HepG2 (cell line): Measurements from ENCODE around the gene USP34. TPM values are rescaled to one million over a fixed set of nuclear protein-coding genes. Genes with fewer than 3 reads are reported as not detected.

Source experiments
- ATF7 ChIP-seq, 2 experiments: fragments of 450-650 bp in 1 of 2; sonication (generic) in 1 of 2; formaldehyde crosslinking in 1 of 2; IDR thresholded peaks; 2 replicates each; pipeline versions ENCODE4 v1.4.0 to v1.6.1; 2016 to 2020; ENCODE audit warnings: antibody characterized with exemption in 1 of 2, mild to moderate bottlenecking in 1 of 2, missing genetic modification reagents in 1 of 2
- CCDC6 ChIP-seq: sonication (generic); formaldehyde crosslinking; IDR thresholded peaks from 2 replicates; pipeline ENCODE4 v1.8.1; 2022; ENCODE audit warnings: mild to moderate bottlenecking, missing genetic modification reagents, moderate library complexity
- ESRRA ChIP-seq: sonication (generic); formaldehyde crosslinking; IDR thresholded peaks from 2 replicates; pipeline ENCODE4 v1.5.1; 2020; ENCODE audit warnings: mild to moderate bottlenecking, low read depth, missing genetic modification reagents
- HNRNPL ChIP-seq: fragments of 200-400 bp; formaldehyde crosslinking; IDR thresholded peaks from 2 replicates; pipeline ENCODE4 v1.6.1; 2017; ENCODE audit warnings: mild to moderate bottlenecking, low read depth, low read length
- MTF2 ChIP-seq: sonication (generic); formaldehyde crosslinking; IDR thresholded peaks from 2 replicates; pipeline ENCODE4 v1.5.0; 2020; ENCODE audit warnings: missing genetic modification reagents, borderline replicate concordance
- NFATC3 ChIP-seq: sonication (generic); formaldehyde crosslinking; IDR thresholded peaks from 2 replicates; pipeline ENCODE4 v1.5.1; 2020; ENCODE audit warnings: mild to moderate bottlenecking, missing genetic modification reagents
- PAWR ChIP-seq: sonication (generic); formaldehyde crosslinking; IDR thresholded peaks from 2 replicates; pipeline ENCODE4 v1.4.0; 2020; ENCODE audit warnings: missing genetic modification reagents, mild to moderate bottlenecking, borderline replicate concordance
- PHB2 ChIP-seq: fragments of 450-650 bp; IDR thresholded peaks from 2 replicates; pipeline ENCODE4 v1.6.1; 2018; ENCODE audit not compliant: partially characterized antibody
- SATB2 ChIP-seq: sonication (generic); formaldehyde crosslinking; IDR thresholded peaks from 2 replicates; pipeline ENCODE4 v1.5.0; 2020; ENCODE audit warnings: missing genetic modification reagents
- SIN3B ChIP-seq: fragments of 150-350 bp; IDR thresholded peaks from 2 replicates; pipeline ENCODE4 v1.6.1; 2014; ENCODE audit warnings: low read length
- ZNF138 ChIP-seq: sonication (generic); formaldehyde crosslinking; IDR thresholded peaks from 2 replicates; pipeline ENCODE4 v1.5.0; 2020; ENCODE audit warnings: mild to moderate bottlenecking, low read depth, missing genetic modification reagents
- ZNF331 ChIP-seq: sonication (generic); formaldehyde crosslinking; IDR thresholded peaks from 2 replicates; pipeline ENCODE4 v1.4.0; 2020; ENCODE audit warnings: missing genetic modification reagents
- ZNF777 ChIP-seq: sonication (generic); formaldehyde crosslinking; IDR thresholded peaks from 2 replicates; pipeline ENCODE4 v1.4.0; 2020; ENCODE audit warnings: missing genetic modification reagents
- ZNF780A ChIP-seq: sonication (generic); formaldehyde crosslinking; IDR thresholded peaks from 2 replicates; pipeline ENCODE4 v1.8.0; 2022; ENCODE audit warnings: mild to moderate bottlenecking, missing genetic modification reagents, moderate library complexity
- polyA plus RNA-seq, 8 experiments: library from polyadenylated mRNA; depleted of rRNA in 3 of 8; stranded (reverse) in 7 of 8; unstranded in 1 of 8; fragments of >200 nt; fragmentation: Illumina TruSeq in 4 of 8; extraction: Trizol in 4 of 8; gene quantifications; 2 replicates each; pipeline versions ENCODE4 v1.2.1 to v1.2.3, GENCODE V29; 2011 to 2016; ENCODE audit warnings: low read depth in 4 of 8, missing spikeins in 1 of 8, mixed read lengths in 1 of 8; ENCODE audit not compliant: insufficient read depth in 1 of 8
- total RNA-seq, 5 experiments: library from RNA; depleted of rRNA; stranded (reverse); fragments of >200 nt; fragmentation: Illumina TruSeq; extraction: Trizol; gene quantifications; 2 replicates each; pipeline ENCODE4 v1.2.3, GENCODE V29; 2016; ENCODE audit warnings: low read depth in 1 of 5
- TF ChIP-seq, protein P1 (sequence below): sonication (generic); formaldehyde crosslinking; IDR thresholded peaks from 2 replicates; pipeline ENCODE4 v1.4.0; 2020; ENCODE audit warnings: missing genetic modification reagents
- TF ChIP-seq, protein P2 (sequence below): sonication (generic); formaldehyde crosslinking; IDR thresholded peaks from 2 replicates; pipeline ENCODE4 v1.5.0; 2020; ENCODE audit warnings: missing genetic modification reagents, mild to moderate bottlenecking, borderline replicate concordance
- TF ChIP-seq, protein P3 (sequence below): sonication (generic); formaldehyde crosslinking; IDR thresholded peaks from 2 replicates; pipeline ENCODE4 v1.8.1; 2023; ENCODE audit warnings: mild to moderate bottlenecking, missing genetic modification reagents
- TF ChIP-seq, protein P4 (sequence below): sonication (generic); formaldehyde crosslinking; IDR thresholded peaks from 2 replicates; pipeline ENCODE4 v1.8.1; 2023; ENCODE audit warnings: mild to moderate bottlenecking, missing genetic modification reagents
- TF ChIP-seq, protein P5 (sequence below): fragments of 450-650 bp; IDR thresholded peaks from 2 replicates; pipeline ENCODE4 v1.6.1; 2016
- TF ChIP-seq, protein P6 (sequence below): sonication (generic); formaldehyde crosslinking; IDR thresholded peaks from 2 replicates; pipeline ENCODE4 v1.4.0; 2020; ENCODE audit warnings: missing genetic modification reagents, borderline replicate concordance

The USP34 gene
- total and polyA plus RNA-seq, 2 of the 13 experiments (the other 11 are each of a cell fraction or from before 2014, with no cell fraction given), result 99.2 to 100 TPM

DNA sequence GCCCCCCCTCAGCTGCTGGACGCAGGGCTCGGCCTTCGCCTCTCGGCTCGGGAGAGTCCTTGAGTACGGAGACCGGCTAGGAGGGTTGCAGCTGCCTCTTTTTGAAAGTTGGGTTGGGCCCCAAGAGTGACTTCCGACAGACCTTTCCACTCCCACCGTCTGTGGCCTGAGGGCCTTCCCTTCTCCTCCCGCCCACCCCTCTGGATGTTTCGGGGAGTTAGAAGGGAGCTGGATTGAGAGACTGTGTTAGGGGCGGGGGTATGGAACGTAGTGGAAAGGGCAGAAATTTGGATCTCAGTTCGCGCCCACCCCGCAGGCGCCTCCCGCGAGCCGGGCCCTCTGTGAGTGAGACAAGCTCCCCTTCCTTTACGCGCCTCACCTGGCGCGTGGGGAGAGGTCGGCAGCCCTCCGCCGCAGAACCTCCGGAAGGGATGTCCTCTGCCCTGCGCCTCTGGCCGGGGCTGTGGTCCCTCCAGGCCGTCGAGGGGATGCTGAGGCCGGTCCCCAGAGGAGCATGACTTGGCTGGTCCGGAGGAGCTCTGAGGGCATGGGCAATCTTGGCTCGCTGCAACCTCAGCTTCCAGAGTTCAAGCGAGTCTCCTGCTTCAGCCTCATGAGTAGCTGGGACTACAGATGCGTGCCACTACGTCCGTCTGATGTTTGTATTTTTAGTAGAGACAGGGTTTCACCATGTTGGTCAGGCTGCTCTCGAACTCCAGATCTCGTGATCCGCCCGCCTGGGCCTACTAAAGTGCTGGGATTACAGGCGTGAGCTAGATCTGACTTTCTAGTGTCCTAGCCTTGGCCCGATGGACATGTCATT is 292.9 kb downstream of the USP34 start (continued):
- no peak; the same call in 1 of the 2 replicates for TF ChIP-seq CCDC6 (CRISPR knock-in tag)
- TF ChIP-seq, protein P1, sequence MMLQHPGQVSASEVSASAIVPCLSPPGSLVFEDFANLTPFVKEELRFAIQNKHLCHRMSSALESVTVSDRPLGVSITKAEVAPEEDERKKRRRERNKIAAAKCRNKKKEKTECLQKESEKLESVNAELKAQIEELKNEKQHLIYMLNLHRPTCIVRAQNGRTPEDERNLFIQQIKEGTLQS (CRISPR knock-in tag), result no peak
- TF ChIP-seq, protein P2, sequence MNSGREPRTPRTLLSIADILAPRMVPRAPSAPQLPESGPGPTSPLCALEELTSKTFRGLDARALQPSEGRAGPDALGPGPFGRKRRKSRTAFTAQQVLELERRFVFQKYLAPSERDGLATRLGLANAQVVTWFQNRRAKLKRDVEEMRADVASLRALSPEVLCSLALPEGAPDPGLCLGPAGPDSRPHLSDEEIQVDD (CRISPR knock-in tag), result no peak
- 0 out of 2 replicates have a peak, but pooled peaks have one; percentile 28 for TF ChIP-seq MTF2
- TF ChIP-seq, protein P3, sequence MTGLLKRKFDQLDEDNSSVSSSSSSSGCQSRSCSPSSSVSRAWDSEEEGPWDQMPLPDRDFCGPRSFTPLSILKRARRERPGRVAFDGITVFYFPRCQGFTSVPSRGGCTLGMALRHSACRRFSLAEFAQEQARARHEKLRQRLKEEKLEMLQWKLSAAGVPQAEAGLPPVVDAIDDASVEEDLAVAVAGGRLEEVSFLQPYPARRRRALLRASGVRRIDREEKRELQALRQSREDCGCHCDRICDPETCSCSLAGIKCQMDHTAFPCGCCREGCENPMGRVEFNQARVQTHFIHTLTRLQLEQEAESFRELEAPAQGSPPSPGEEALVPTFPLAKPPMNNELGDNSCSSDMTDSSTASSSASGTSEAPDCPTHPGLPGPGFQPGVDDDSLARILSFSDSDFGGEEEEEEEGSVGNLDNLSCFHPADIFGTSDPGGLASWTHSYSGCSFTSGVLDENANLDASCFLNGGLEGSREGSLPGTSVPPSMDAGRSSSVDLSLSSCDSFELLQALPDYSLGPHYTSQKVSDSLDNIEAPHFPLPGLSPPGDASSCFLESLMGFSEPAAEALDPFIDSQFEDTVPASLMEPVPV (CRISPR knock-in tag), result peak; percentile 61; the same call in 1 of the 2 replicates
- peak; percentile 10; the same call in 1 of the 2 replicates for TF ChIP-seq ZNF331 (CRISPR knock-in tag)
- 0 out of 2 replicates have a peak, but pooled peaks have one; percentile 41 for TF ChIP-seq HNRNPL
- TF ChIP-seq ZNF777 (CRISPR knock-in tag), result no peak; the same call in none of the 2 replicates
- TF ChIP-seq, protein P4, sequence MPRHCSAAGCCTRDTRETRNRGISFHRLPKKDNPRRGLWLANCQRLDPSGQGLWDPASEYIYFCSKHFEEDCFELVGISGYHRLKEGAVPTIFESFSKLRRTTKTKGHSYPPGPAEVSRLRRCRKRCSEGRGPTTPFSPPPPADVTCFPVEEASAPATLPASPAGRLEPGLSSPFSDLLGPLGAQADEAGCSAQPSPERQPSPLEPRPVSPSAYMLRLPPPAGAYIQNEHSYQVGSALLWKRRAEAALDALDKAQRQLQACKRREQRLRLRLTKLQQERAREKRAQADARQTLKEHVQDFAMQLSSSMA (CRISPR knock-in tag), result peak; percentile 79
- TF ChIP-seq NFATC3 (CRISPR knock-in tag), result no peak
- TF ChIP-seq, protein P5, sequence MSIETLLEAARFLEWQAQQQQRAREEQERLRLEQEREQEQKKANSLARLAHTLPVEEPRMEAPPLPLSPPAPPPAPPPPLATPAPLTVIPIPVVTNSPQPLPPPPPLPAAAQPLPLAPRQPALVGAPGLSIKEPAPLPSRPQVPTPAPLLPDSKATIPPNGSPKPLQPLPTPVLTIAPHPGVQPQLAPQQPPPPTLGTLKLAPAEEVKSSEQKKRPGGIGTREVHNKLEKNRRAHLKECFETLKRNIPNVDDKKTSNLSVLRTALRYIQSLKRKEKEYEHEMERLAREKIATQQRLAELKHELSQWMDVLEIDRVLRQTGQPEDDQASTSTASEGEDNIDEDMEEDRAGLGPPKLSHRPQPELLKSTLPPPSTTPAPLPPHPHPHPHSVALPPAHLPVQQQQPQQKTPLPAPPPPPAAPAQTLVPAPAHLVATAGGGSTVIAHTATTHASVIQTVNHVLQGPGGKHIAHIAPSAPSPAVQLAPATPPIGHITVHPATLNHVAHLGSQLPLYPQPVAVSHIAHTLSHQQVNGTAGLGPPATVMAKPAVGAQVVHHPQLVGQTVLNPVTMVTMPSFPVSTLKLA, result no peak
- TF ChIP-seq SATB2 (CRISPR knock-in tag), result 0 out of 2 replicates have a peak, but pooled peaks have one; percentile 16
- 0 out of 2 replicates have a peak, but pooled peaks have one; percentile 5 for TF ChIP-seq PAWR (CRISPR knock-in tag)
- no peak for TF ChIP-seq ZNF138 (CRISPR knock-in tag)
- no peak for TF ChIP-seq SIN3B
- no peak for TF ChIP-seq ZNF780A
- TF ChIP-seq, protein P6, sequence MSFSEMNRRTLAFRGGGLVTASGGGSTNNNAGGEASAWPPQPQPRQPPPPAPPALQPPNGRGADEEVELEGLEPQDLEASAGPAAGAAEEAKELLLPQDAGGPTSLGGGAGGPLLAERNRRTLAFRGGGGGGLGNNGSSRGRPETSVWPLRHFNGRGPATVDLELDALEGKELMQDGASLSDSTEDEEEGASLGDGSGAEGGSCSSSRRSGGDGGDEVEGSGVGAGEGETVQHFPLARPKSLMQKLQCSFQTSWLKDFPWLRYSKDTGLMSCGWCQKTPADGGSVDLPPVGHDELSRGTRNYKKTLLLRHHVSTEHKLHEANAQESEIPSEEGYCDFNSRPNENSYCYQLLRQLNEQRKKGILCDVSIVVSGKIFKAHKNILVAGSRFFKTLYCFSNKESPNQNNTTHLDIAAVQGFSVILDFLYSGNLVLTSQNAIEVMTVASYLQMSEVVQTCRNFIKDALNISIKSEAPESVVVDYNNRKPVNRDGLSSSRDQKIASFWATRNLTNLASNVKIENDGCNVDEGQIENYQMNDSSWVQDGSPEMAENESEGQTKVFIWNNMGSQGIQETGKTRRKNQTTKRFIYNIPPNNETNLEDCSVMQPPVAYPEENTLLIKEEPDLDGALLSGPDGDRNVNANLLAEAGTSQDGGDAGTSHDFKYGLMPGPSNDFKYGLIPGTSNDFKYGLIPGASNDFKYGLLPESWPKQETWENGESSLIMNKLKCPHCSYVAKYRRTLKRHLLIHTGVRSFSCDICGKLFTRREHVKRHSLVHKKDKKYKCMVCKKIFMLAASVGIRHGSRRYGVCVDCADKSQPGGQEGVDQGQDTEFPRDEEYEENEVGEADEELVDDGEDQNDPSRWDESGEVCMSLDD, result no peak
- TF ChIP-seq ESRRA (CRISPR knock-in tag), result no peak
- no peak for TF ChIP-seq PHB2
- TF ChIP-seq ATF7 (IDR thresholded peaks at IDR 0.05), result no peak
- no peak for TF ChIP-seq ATF7 (CRISPR knock-in tag; IDR thresholded peaks at IDR 0.05)
